Measurements from ENCODE around the gene PLXNB2.

Gene PLXNB2

GRCh38 chr22:50227579-50228215 lies 79.7 kb downstream of the PLXNB2 start:
- DNase-seq (ENCODE audit: low read depth in 2 of 2): no peak

- no peak for DNase-seq (ENCODE audit: low read depth in 2 of 2)
Observed at GRCh38 chr22:50226875-50227165, 80.6 kb downstream of the PLXNB2 start.

- DNase-seq (ENCODE audit: low read depth in 2 of 2): no peak
Observed at GRCh38 chr22:50226063-50226874, 81.2 kb downstream of the PLXNB2 start.

GRCh38 chr22:50225200-50225969 lies 82.1 kb downstream of the PLXNB2 start:
- no peak for DNase-seq (ENCODE audit: low read depth in 2 of 2)

Measured in stimulated activated CD8-positive, alpha-beta memory T cell treated with anti-CD3 and anti-CD28 coated beads, Interleukin-7, amount 100 ng/mL, for 1 hour (primary cell).